ENCODE results near the gene HDDC2. TPM values are rescaled to one million over a fixed set of nuclear protein-coding genes. Genes with fewer than 3 reads are reported as not detected.

Gene HDDC2
- total and polyA plus RNA-seq, 5 experiments from 2014 or later = 62.9 to 134 (median 118) TPM

Other genes starting within 250 kb of the HDDC2 start
- not detected for gene TPD52L1, start 148.2 kb downstream of the HDDC2 start, total RNA-seq
- not detected for gene TPD52L1, start 148.2 kb downstream of the HDDC2 start, polyA plus RNA-seq